Epithelial cell of esophagus (primary cell): ENCODE measurements around the gene CCDC13.

ENCODE experiments used
- DNase-seq: peaks from one replicate; pipeline ENCODE4 v3.0.0; 2010; ENCODE audit warnings: low read depth
- H3K4me3 ChIP-seq: 2 replicates; pipeline ENCODE4 v1.5.1; 2011; ENCODE audit warnings: mild to moderate bottlenecking, low read length, control low read depth
- CTCF ChIP-seq: IDR thresholded peaks from 2 replicates; pipeline ENCODE4 v1.5.1; 2011; ENCODE audit warnings: low read depth, mild to moderate bottlenecking, low read length, control low read depth, inconsistent platforms; ENCODE audit not compliant: insufficient read depth; ENCODE audit errors: missing control alignments

Gene CCDC13

GRCh38 chr3:42743204-42743995, 29.7 kb downstream of the CCDC13 start:
- no peak for TF ChIP-seq CTCF
- H3K4me3 ChIP-seq = no peak overlapping the region
- no peak for DNase-seq

- DNase-seq = no peak
- H3K4me3 ChIP-seq = no peak overlapping the region
- TF ChIP-seq CTCF = no peak
These were observed 30.4 kb downstream of the CCDC13 start for GRCh38 chr3:42742688-42743087.

- no peak for TF ChIP-seq CTCF
- H3K4me3 ChIP-seq = no peak overlapping the region
- DNase-seq = no peak
These were observed 30.8 kb downstream of the CCDC13 start for GRCh38 chr3:42742259-42742658.

- no peak for TF ChIP-seq CTCF
- no peak for DNase-seq
- no peak overlapping the region for H3K4me3 ChIP-seq
These were observed 31.3 kb downstream of the CCDC13 start for GRCh38 chr3:42741796-42742195.

GRCh38 chr3:42739401-42740158, 33.5 kb downstream of the CCDC13 start:
- TF ChIP-seq CTCF = no peak
- H3K4me3 ChIP-seq = no peak overlapping the region
- DNase-seq = no peak

GRCh38 chr3:42736531-42736930, 36.5 kb downstream of the CCDC13 start:
- no peak for TF ChIP-seq CTCF

More at GRCh38 chr3:42736531-42736930, 36.5 kb downstream of the CCDC13 start:
- no peak for DNase-seq
- no peak overlapping the region for H3K4me3 ChIP-seq
